Choroid plexus epithelial cell (primary cell): ENCODE measurements around the gene ATP13A4.

Source experiments
- DNase-seq: peaks from one replicate; pipeline ENCODE4 v3.0.0-alpha.2; 2010; ENCODE audit warnings: low read depth
- H3K4me3 ChIP-seq: 2 replicates; pipeline ENCODE4 v1.5.1; 2011; ENCODE audit warnings: low read depth, mild to moderate bottlenecking, control low read depth, low read length, moderate library complexity
- TF ChIP-seq, protein P1 (sequence below): conservative IDR thresholded peaks from 2 replicates; pipeline ENCODE4 v1.5.1; 2011; ENCODE audit warnings: low read depth, mild to moderate bottlenecking, control low read depth, inconsistent platforms, low read length, moderate library complexity

ATP13A4 gene, protein sequence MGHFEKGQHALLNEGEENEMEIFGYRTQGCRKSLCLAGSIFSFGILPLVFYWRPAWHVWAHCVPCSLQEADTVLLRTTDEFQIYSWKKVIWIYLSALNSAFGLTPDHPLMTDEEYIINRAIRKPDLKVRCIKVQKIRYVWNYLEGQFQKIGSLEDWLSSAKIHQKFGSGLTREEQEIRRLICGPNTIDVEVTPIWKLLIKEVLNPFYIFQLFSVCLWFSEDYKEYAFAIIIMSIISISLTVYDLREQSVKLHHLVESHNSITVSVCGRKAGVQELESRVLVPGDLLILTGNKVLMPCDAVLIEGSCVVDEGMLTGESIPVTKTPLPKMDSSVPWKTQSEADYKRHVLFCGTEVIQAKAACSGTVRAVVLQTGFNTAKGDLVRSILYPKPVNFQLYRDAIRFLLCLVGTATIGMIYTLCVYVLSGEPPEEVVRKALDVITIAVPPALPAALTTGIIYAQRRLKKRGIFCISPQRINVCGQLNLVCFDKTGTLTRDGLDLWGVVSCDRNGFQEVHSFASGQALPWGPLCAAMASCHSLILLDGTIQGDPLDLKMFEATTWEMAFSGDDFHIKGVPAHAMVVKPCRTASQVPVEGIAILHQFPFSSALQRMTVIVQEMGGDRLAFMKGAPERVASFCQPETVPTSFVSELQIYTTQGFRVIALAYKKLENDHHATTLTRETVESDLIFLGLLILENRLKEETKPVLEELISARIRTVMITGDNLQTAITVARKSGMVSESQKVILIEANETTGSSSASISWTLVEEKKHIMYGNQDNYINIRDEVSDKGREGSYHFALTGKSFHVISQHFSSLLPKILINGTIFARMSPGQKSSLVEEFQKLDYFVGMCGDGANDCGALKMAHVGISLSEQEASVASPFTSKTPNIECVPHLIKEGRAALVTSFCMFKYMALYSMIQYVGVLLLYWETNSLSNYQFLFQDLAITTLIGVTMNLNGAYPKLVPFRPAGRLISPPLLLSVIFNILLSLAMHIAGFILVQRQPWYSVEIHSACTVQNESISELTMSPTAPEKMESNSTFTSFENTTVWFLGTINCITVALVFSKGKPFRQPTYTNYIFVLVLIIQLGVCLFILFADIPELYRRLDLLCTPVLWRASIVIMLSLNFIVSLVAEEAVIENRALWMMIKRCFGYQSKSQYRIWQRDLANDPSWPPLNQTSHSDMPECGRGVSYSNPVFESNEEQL

GRCh38 chr3:193554811-193555210 lies at the start of gene ATP13A4:
ATP13A4 (minus strand) TSS chr3:193554895; CDS start chr3:193554799, 96 bp downstream.
- H3K4me3 ChIP-seq, result no peak within 1 kb of the TSS
- TF ChIP-seq, protein P1, sequence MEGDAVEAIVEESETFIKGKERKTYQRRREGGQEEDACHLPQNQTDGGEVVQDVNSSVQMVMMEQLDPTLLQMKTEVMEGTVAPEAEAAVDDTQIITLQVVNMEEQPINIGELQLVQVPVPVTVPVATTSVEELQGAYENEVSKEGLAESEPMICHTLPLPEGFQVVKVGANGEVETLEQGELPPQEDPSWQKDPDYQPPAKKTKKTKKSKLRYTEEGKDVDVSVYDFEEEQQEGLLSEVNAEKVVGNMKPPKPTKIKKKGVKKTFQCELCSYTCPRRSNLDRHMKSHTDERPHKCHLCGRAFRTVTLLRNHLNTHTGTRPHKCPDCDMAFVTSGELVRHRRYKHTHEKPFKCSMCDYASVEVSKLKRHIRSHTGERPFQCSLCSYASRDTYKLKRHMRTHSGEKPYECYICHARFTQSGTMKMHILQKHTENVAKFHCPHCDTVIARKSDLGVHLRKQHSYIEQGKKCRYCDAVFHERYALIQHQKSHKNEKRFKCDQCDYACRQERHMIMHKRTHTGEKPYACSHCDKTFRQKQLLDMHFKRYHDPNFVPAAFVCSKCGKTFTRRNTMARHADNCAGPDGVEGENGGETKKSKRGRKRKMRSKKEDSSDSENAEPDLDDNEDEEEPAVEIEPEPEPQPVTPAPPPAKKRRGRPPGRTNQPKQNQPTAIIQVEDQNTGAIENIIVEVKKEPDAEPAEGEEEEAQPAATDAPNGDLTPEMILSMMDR, result no peak
- DNase-seq, result no peak

- H3K4me3 ChIP-seq, result no peak overlapping the region
- TF ChIP-seq, protein P1, result no peak
- DNase-seq, result no peak
These were observed 44.7 kb upstream of the ATP13A4 start for GRCh38 chr3:193599393-193599792.

DNA sequence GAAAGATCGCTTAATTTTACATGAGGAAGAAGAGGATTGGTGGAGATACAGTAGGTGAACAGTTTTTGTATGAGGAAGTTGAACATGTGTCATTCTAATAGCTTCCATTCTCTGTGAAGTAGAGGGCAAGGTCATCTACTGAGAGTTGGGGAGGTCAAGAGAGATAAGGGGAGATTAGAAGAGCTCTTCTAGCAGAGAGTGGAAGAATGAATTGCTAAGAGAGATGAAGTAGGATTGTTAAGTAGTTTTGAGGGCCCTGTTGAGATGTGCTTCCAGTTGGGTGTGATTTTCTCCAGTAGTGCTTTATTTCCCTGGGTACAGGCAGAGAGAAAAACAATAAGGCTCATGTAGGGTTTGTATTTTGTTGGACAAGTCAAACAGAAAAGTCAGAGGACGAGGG lies 43.5 kb upstream of the ATP13A4 start:
- H3K4me3 ChIP-seq, result no peak overlapping the region
- TF ChIP-seq, protein P1, result no peak
- no peak for DNase-seq

DNA sequence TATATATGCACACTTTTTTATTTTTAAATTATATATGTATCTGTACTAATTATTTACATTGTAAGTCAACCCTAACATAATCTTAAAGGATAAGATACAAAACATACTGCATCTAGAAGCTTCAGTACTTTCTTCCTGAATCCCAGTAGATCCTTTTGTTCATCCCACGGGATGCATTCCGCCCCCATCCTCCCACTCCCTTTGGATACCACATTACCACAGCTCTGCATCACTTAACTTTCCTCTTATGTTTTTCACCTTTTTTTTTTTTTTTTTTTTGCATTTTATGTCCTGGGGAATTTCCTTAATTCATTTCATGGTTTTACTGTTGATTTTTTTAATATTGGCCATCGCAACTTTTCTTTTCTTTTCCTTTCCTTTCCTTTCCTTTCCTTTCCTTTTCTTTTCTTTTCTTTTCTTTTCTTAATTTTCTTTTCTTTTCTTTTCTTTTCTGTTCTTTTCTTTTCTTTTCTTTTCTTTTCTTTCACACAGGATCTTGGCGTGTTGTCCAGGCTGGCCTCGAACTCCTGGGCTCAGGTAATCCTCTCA lies 41.3 kb upstream of the ATP13A4 start:
- TF ChIP-seq, protein P1, result no peak
- DNase-seq, result no peak
- H3K4me3 ChIP-seq, result no peak overlapping the region

- DNase-seq, result peak; percentile 45
- H3K4me3 ChIP-seq, result no peak overlapping the region
These were observed 40.4 kb upstream of the ATP13A4 start for GRCh38 chr3:193594946-193595689.

DNA sequence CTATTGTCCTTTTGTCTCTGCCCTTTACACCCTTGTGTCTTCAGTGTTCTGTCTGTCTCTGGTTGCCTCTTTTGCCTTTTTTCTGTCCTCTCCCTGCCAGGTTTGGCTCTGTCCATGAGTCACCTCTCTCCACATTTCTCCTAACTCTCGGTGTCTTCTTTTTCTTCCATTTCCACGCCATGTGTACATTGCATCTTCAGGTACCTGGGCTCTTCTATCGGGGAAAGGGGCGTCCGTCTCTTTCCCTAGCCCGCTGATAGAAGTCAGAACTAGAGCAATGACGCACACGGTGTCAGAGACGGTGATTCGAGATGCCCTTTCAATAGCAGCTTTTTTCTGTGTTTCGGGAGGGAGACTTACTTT lies 39.0 kb upstream of the ATP13A4 start:
- DNase-seq, result peak; percentile 31
- H3K4me3 ChIP-seq, result peak overlapping the region; percentile 94
- TF ChIP-seq, protein P1, result no peak

More at GRCh38 chr3:193594946-193595689, 40.4 kb upstream of the ATP13A4 start:
- TF ChIP-seq, protein P1, result no peak
